GM12878 (cell line): ENCODE data around the gene SPIRE2.

Experiments
- CREM ChIP-seq: IDR thresholded peaks from 2 replicates; pipeline ENCODE4 v1.6.1; 2014; ENCODE audit warnings: antibody characterized with exemption, low read depth
- E2F4 ChIP-seq: IDR thresholded peaks from 2 replicates; pipeline ENCODE4 v1.6.1; 2012; ENCODE audit warnings: low read depth, low read length, improper control_type of control experiment
- EGR1 ChIP-seq, 2 experiments: IDR thresholded peaks; 1 replicate in 1 of 2; 2 replicates in 1 of 2; pipeline ENCODE4 v1.6.1; 2011 to 2012; ENCODE audit warnings: low read depth in 2 of 2, low read length in 2 of 2, borderline replicate concordance in 1 of 2, mild to moderate bottlenecking in 1 of 2, moderate library complexity in 1 of 2
- EZH2 ChIP-seq: IDR thresholded peaks from 2 replicates; pipeline ENCODE4 v1.6.1; 2012; ENCODE audit warnings: low read depth, mild to moderate bottlenecking, control low read depth, inconsistent platforms, low read length, borderline replicate concordance; ENCODE audit not compliant: control insufficient read depth
- JUND ChIP-seq: IDR thresholded peaks from 2 replicates; pipeline ENCODE4 v1.6.1; 2012; ENCODE audit warnings: low read depth, mild to moderate bottlenecking, low read length, improper control_type of control experiment, moderate library complexity
- STAT3 ChIP-seq: IDR thresholded peaks from 2 replicates; pipeline ENCODE4 v1.6.1; 2011; ENCODE audit warnings: low read depth, low read length, improper control_type of control experiment
- TARDBP ChIP-seq: IDR thresholded peaks from 2 replicates; pipeline ENCODE4 v1.6.1; 2016; ENCODE audit warnings: borderline replicate concordance
- TCF3 ChIP-seq: IDR thresholded peaks from 2 replicates; pipeline ENCODE4 v1.6.1; 2012; ENCODE audit warnings: low read depth, mild to moderate bottlenecking, low read length, borderline replicate concordance; ENCODE audit not compliant: insufficient read depth
- YY1 ChIP-seq: IDR thresholded peaks from 2 replicates; pipeline ENCODE4 v1.6.1; 2011; ENCODE audit warnings: low read depth, mild to moderate bottlenecking, low read length
- ZBTB33 ChIP-seq: fragments of 450-650 bp; IDR thresholded peaks from 2 replicates; pipeline ENCODE4 v1.6.1; 2017; ENCODE audit warnings: mild to moderate bottlenecking
- ZSCAN29 ChIP-seq: fragments of 450-650 bp; IDR thresholded peaks from 2 replicates; pipeline ENCODE4 v1.6.1; 2017; ENCODE audit warnings: mild to moderate bottlenecking, moderate library complexity
- TF ChIP-seq, protein P1 (sequence below), 3 experiments: IDR thresholded peaks in 2 of 3; conservative IDR thresholded peaks in 1 of 3; 2 replicates each; pipeline ENCODE4 v1.5.1; 2011; ENCODE audit warnings: low read depth in 3 of 3, low read length in 3 of 3, mild to moderate bottlenecking in 3 of 3, control low read depth in 2 of 3, moderate library complexity in 2 of 3, inconsistent platforms in 1 of 3, mixed read lengths in 1 of 3; ENCODE audit not compliant: control insufficient read depth in 2 of 3, insufficient read depth in 1 of 3; ENCODE audit errors: extremely low read depth in 1 of 3

DNA sequence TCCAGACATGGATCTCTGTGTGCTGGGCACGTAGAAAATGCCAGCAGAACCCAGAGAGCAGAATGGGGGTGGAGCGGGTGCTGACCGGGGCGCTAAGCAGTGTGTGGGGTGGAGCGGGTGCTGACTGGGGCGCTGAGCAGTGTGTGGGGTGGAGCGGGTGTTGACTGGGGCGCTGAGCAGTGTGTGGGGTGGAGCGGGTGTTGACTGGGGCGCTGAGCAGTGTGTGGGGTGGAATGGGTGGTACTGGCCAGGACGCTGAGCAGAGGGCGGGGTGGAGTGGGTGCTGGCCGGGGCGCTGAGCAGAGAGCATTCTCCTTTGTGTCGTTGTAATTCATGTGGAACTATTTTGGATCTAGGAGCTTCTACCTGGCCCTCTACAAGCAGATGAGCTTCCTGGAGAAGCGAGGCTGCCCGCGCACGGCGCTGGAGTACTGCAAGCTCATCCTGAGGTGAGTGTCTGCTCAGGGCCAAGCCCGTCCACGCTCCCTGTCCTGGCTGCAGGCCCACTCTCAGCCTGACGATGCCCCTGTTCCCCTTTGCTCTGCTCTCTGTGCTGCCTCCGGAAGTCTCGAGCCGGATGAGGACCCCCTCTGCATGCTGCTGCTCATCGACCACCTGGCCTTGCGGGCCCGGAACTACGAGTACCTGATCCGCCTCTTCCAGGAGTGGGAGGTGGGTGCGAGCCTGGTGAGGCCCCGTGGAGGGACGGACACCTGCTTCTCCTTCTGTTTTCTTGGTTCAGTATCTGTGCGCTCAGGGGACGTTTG lies 70.1 kb downstream of the SPIRE2 start:
- no peak for TF ChIP-seq TARDBP
- no peak for TF ChIP-seq EZH2
- TF ChIP-seq EGR1 (IDR thresholded peaks at IDR 0.05; ENCODE audit: borderline replicate concordance in 1 of 2, low read depth in 2 of 2, low read length in 2 of 2), result no peak
- TF ChIP-seq, protein P1, sequence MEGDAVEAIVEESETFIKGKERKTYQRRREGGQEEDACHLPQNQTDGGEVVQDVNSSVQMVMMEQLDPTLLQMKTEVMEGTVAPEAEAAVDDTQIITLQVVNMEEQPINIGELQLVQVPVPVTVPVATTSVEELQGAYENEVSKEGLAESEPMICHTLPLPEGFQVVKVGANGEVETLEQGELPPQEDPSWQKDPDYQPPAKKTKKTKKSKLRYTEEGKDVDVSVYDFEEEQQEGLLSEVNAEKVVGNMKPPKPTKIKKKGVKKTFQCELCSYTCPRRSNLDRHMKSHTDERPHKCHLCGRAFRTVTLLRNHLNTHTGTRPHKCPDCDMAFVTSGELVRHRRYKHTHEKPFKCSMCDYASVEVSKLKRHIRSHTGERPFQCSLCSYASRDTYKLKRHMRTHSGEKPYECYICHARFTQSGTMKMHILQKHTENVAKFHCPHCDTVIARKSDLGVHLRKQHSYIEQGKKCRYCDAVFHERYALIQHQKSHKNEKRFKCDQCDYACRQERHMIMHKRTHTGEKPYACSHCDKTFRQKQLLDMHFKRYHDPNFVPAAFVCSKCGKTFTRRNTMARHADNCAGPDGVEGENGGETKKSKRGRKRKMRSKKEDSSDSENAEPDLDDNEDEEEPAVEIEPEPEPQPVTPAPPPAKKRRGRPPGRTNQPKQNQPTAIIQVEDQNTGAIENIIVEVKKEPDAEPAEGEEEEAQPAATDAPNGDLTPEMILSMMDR (IDR thresholded peaks at IDR 0.05 in 2 of 3, conservative IDR thresholded peaks at IDR 0.05 in 1 of 3; ENCODE audit: control insufficient read depth in 2 of 3, extremely low read depth in 1 of 3, insufficient read depth in 1 of 3, low read depth in 3 of 3, low read length in 3 of 3), result no peak
- no peak for TF ChIP-seq YY1
- no peak for TF ChIP-seq JUND
- TF ChIP-seq ZBTB33, result no peak
- TF ChIP-seq STAT3, result no peak
- TF ChIP-seq ZSCAN29, result no peak
- TF ChIP-seq TCF3, result no peak
- TF ChIP-seq E2F4, result no peak
- no peak for TF ChIP-seq CREM
